Hematopoietic multipotent progenitor cell treated with erythropoietin and hydrocortisone succinate and interleukin-3 and kit ligand, for 17 days (in vitro differentiated cells): ENCODE results near the gene PIP5KL1.

Experiments
- DNase-seq: peaks from one replicate; pipeline ENCODE4 v3.0.0-alpha.2; 2015; ENCODE audit warnings: low spot score

The PIP5KL1 gene

DNA sequence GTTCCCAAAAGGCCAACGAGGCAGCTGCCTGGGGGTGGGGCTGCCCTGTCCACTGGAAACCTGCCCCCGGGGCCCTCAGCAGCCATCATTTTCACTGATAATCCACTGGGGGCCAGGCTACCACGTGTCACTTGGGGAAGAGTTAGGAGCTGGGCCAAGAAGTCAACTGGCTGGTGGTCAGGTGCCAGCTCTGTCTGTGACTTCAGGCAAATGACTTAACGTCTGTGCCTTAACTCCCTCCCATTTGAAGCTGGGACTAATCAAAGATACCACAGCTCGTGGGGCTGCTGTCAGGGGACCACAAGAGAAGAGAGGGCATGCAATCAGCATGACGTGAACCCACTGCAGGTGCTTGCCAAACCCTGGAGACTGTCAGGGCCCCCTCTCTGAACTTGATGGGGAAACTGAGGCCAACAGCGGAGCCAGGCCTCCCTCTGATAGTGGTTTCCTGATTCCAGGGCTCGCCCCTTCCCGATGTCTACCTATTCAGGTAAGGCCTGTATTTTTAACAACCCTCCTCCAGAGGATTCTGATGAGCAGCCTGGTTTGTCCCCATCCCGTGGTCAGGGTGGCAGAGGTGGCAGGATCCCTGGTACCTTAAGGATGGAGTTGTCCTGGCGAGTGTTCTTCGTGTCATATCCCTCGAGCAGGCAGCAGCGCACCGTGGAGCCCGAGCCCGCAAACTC lies 19.4 kb upstream of the PIP5KL1 start:
- DNase-seq, result peak; percentile 50

DNA sequence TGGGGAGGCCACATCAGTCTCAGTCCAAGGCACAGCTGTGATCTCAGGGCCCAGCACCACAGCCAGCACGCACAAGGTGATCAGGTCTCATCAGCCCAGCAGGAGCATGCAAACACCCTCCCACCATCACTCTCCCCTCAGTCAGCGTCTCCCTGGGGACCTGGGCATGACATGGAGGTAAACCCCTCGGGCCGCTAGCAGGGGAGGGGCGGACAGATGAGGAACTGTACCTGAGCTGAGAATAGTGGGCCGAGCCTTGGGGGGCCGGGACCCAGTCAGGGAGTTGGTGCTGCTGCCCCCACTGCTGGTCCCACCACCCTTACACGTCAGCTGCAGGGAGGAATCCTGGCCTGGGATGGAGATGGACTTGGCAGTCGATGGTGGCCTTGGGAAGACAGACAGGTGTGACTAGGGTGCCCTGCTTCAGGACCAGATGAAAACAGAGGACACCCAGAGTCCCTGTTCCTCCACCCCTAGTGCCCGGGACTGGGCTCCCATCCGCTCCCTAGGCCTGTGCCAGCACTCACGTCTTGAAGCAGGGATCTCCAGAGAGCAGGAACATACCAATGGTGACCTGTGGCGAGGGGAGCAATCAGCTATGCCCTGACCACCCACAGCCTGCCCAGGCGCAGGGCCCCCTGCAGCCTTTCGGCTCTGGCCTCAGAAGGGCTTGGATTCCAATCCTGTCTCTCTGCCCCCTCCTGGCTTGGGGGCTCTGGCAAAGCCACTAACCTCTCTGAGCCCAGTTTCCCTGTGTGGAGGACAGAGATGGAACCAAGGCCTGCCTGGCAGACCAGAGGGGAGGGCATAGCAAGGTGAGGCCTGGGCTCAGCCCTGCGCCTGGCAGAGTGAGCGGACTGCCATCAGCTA lies 17.5 kb upstream of the PIP5KL1 start:
- no peak for DNase-seq

DNA sequence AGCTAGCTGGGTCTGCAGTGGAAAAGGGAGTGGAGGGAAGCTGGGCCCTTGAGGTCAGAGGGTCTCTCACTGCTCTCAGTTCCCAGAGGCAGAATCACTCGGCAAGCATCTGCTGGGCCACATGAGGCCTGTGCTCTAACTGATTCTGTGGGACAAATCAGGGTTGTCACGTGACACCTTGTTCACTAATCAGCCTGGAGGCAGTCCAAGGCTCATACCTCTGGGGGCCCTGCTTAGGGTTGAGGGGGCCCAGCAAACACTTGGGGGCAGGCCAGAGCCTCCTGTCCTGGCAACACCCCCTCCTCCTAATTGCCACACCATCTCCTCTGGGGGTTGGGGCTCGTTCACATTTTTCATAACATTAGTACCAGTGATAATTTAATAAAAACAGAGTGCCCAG lies 16.2 kb upstream of the PIP5KL1 start:
- DNase-seq, result no peak

DNA sequence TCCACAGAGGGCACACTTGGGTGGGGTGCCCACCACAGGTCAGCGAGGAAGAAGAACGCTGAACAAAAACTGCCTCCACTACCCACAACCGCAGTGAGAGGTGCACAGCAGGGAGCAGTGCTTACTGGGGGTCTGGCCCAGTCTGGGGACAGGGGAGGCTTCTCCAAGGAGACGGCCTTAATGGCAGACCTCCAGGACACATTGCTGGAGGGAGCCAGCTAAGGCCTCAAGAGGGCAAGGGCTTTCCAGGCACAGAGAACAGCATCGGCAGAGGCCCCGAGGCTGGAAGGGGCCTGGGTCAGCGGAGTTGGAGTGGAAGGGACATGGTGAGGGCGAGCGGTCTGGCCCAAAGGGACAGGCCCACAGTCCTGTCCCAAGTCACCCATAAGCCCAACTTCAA lies 15.4 kb upstream of the PIP5KL1 start:
- no peak for DNase-seq

DNA sequence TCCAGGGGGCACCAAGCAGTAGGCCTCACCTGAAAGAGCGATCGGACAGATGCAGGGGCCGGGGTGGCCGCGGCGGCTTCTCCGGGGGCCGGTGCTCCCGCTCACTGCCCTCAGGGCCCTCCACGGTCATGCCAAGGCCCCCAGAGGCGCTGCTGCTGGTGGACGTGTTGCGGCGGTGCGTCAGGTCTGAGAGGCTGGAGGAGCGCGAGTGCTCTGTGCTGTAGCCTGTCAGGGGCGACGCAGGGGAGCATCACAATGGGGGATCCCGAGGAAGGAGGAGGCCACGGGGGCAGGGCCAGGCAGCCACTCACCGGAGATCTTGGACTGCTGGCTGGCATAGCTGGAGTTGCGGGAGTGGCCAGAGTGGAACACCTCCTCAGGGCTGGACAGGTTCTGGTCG lies 14.8 kb upstream of the PIP5KL1 start:
- DNase-seq, result no peak

DNA sequence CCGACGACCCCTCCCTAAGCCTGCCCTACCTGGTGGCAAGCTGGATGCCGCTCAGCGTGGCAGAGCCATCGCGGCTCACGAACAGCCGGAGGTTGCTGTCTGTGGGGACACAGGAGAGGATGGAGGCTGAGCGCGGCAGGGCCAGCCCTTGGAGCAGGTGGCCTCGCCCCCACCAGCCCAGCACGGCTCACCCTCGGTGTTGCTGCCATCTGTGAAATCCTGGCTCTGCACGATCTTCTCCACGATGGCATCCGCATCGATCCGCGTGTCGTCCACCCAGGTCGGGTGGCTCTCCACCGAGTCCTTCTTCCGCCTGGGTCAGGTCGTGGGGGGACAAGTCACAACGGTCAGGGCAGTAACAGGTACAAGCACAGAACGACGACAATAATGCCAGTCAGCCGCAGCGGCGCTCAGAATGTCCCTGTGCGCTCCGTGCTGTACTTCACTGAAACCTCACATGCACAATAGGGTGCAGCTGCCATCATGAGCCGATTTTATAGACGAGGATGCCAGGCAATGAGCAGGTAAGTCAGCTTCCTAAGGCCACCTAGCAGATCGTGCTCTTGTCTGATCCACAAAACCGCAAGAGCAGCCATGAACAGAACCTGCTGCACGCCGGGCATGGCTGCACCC lies 14.1 kb upstream of the PIP5KL1 start:
- no peak for DNase-seq

DNA sequence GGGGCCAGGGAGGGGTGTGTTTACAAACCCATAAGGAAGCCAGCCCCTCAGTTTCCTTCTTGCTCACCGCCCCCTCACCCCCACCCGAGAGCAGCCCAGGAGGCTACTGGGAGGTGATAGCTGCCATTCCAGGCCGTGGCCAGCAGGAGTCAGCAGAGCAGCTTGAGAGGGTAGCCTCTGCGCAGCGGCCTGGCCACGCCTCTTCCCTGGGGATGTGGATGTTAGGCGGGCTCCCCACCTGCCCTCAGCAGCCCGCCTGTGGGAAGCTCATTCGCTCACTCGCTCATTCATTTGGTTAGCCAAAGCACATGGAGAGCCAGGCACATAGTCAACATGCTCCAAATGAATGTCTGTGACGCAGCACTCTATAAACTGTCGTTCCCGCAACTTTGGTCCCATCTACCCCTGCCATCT lies 13.2 kb upstream of the PIP5KL1 start:
- DNase-seq, result peak; percentile 78

DNA sequence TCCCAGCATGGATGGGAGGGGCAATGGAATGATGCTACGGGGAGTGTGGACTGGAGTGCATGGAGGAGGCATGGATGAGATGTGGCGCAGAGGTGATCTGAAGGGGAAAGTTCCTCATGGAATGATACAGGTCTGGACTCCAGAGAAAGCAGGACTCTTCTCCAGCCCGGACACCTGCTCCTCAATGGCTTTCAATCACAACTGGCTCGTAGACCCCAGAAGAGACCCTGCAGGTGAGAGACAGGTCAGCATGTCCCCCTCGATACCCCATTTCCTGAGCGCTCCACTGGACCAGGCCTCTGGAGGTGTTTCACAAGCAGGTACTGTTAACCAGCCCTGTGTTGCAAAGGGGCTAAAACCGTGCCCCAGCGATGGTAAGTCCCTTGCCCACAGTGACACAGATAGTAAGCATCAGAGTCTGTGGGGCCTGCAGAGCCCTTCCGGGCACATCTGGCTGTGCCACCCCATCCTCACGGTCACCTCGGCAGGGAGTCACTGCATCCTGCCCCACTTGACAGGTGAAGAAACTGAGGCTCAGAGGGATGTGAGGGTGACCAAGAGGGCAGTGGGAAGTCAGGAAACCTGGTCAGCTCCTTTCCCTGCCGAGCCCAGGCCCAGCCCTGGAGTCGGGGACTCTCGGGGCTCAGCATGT lies 12.6 kb upstream of the PIP5KL1 start:
- DNase-seq, result no peak

DNA sequence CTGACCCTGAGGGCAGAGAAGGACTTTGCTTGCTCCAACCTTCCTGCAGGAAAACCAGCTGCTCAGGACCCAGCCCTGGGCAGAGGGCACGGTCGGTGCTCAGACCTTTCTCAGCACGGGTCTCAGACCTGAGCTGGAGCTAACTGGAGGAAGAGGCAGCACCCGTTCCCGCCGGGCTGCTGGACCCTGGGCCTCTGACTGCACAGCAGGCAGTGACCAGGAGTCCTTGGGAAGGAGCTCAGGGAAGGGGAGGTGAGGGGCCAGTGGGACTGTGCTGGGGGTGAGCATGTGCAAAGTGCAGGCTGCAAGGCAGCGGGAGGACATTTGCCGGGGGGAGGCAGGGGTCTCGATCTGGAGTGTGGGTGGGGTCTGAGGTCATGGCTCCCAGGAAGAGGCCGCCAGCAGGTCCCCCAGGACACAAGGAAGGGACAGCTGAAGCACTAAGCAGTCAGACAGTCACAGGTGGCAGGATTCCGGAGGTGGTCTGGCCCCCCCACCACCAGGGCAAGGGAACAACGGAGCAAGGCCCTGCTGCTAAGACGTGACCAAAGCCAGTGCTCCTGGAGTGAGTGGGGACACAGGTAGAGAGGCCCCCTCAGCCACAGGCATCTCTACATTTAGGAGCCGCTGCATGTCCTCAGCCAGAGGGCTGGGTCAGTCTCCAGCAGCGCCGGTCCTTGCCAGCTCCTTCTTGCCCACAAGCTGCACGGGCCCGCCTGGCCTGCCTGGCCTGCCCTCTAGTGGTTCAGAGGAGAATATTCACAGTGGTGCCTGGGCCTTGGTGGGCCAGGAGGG lies 11.8 kb upstream of the PIP5KL1 start:
- DNase-seq, result peak; percentile 83

DNA sequence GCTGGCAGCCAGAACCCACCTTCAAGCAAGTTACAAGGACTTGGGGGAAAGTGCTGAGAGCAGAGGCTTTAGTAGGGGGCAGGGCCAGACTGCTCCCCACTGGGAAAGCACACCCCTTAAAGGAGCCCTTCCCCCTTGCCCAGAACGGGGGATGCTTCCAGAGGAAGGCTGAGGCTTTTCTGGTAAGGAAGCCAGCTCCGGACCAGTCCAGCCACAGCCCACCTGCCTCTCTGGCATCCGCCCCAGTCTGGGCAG lies 11.3 kb upstream of the PIP5KL1 start:
- DNase-seq, result peak; percentile 46

DNA sequence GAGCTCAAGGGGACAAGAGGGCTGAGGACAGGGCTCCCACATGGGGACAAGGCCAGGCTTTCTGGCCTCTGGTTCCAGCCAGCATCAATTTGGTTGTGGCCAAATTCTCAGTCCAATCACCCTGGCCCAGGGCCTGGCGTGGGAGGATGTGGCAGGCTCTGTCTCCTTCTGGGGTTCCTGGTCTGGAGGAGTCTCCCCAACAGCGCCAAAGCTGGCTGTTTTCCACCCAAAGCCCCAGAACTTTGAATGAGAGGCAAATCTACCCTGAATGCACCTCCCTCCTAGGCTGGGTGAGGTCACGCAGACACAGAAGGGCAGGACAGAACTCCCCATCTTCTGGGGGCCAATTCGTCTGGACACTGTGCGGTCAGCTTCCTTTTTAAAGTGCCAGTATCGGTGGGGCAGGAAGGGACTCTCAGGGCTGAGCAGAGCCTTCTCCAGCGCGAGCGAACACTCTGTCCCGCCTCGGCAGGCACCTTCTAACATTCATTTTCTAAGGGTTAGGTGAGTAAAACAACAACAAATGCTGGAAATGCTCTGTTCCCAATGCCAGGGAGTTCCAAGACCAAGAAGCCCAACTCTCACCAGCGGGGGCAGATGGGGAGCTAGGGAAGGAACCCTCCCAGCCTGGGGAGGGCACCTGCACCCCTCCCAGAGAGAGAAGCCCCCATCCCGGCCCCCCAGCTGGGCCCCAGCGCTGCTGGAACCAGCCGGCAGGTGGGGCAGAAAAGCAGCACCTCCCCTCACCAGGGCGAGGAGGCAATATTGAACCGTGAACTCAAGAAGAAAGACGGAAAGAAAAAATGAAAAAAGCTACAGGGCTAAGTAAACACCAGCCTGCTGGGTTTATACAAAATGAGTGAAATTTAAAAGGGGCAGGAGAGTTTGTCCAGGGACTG lies 10.7 kb upstream of the PIP5KL1 start:
- DNase-seq, result peak; percentile 59

DNA sequence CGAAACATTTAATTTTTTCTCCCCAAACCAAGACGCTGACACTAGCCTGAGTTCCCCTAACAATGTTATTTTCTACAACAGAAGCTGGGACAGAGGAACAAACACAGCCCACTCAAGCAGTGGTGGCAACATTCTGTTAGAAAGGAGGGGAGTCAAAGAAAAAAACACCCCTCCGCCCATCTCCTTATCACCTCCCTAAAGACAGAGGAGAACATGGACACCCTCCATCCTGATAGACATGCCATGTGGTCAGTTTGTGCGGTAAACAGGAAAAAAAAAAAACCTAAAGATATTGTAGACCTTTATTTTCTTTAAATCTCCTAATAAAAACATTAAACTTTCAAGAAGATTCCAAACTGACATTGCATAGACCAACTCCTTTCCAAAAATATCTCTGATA lies 10.0 kb upstream of the PIP5KL1 start:
- DNase-seq, result no peak

DNA sequence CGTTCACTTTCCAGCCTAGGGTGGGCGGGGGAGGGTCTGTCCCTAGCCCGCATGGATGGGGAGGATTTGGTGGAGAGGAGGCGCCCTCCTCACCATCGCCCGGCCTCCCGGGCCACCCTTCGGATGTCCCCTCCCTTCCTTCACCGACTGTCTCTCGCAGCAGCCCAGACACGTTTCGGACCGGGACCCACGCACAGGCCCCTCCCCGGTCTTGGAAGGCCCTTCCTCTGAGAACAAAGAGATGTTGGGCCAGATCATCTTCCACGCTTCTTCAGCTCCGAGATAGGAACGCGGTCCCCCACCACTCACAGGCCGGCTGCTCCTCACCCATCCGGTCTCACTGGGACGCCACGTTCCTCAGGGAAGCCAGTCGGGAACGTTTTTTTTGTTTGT lies 7.7 kb upstream of the PIP5KL1 start:
- no peak for DNase-seq

DNA sequence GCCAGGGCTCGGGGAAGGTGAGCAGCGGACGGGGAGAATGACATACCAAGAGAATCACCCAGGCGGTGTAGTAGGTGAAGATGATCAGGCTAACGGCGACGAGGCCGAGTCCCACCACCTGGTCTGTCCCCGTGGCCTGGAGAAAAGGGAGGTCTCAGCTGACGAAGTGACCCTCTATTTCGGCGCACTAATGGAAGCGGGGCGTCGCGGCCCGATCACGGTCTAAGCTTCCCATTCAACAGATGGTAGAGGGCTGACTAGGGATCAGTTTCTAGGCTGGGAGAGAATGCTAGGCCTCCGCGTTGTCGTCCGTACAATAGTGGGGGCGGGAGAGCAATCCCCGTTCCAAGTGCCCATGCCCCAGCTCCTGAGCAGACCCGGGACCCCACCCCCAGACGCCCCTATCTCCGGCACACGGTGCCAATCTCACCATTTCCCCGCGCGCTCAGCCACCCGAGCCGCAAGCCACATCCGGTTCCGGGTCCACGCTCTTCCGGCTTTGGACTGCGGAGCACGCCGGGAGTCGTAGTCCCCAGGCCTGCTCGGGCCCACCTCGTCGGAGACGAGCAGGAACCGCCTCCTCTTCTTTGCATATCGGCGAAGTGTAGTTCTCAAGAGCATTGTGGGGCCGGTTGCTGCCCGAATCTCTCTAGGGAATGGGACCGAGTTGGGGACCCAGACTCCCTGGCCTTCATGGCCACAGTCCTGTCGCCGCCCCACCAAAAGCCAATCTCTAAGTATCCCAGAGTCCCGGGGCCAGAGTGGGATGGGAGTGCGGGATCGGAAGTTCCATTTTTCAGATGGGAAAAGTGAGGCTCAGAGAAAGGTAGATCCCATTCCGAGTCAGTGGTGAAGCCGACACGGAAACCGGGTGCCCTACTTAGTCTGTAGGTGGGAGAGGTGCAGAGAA lies 7.1 kb upstream of the PIP5KL1 start, which contains the start of gene DPM2:
Gene DPM2 (minus strand): TSS at position 467 of the 910 bp plus-strand sequence. CDS start 34 bp downstream, at position 433.
- peak; percentile 90 for DNase-seq

DNA sequence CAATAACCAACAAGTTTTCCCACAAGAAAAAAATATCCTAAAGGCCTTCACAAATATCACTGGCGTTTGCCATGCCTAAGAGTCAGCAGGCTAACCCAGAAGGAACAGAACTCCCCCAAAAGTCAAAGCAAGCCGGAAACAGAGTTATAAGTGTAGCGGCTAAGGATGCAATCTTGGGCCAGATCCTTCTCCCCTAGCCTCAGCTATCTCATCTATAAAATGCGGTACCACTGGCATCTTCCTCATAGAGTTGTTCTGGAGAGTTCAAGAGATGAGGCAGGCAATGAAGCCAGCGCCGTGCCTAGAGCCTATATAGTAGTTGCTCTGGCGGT lies 6.4 kb upstream of the PIP5KL1 start:
- DNase-seq, result peak; percentile 54

DNA sequence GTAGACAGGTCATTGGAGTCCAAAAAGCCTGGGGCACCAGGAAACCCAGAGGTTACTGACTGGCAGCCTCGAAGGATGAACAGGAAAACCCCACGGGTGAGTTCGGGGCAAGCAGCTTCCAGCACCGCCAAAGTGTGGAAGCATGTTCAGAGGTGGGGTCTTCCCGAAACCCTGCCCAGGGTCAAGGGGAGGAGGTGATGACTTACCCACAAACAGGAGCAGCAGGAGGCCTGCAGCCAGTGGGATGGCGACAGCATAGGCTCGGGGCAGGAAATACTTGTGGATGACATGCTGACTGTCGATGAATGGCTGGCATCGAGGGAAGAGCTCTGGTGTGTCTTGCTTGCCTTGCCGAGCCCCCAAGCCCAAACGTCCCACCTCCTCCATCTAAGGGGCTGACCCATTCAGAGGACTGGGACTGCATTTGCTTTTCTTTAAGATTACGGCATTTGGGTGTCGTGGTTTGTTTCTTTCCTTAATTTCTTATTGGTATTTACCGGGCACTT lies 5.8 kb upstream of the PIP5KL1 start:
- DNase-seq, result peak; percentile 47

DNA sequence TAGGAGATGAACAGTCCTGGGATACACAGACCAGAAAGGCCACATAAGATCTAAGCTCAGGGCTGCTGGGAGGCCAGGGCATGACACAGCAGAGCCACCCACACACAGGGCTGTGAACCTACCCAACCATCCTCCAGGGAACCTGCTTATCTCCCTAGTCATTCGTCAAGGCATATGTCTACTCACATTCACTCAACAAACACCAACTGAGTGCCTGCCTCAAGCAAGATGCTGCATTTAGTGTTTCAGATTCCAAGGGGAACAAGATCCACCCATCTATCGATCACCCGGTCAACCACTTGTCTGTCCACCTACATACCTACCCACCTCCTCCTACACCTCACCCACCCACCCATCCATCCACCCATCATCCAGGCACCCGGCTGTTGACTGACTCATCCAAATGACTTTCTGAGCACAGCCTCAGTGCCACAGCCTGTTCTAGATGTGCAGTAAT lies 5.2 kb upstream of the PIP5KL1 start:
- DNase-seq, result peak; percentile 92

DNA sequence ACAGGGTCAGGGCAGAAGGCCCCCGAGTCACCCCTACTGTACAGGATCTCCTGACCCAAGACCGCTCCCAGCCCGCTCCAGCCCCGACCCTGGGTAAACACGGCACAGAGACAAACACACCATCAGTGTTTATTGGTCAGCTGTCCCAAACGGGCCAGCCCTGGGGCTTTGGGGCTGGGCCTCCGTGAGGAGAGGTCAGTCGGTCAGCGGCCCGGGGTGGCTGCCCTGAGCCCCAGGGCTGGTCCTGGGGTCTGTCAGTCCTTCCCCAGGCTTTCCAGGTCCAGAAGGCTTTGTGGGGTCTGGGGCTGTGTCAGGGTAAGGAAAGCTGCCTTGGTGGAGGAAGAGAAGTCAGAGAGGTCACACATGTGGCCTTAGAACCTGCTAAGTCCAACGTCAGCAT lies 4.4 kb upstream of the PIP5KL1 start:
- peak; percentile 26 for DNase-seq

DNA sequence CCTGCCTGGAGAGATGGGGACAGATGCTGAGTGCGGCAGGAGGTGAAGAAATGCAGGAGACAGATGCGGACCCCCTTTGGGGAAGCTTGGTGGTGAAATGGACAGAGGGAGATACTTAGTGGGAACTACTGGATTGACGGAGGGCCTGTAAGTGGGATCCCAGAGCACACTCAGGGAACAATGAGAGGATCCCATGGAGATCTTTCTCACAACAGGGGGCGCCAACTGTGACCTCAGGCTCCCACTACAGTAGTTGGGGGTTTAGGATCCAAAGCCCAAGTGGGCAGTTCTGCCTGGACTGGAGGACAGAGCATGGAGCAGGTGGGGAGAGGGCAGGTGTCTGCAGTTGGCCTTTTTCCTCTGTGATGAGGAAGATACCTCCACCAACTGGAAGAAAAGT lies 3.7 kb upstream of the PIP5KL1 start:
- peak; percentile 31 for DNase-seq
